Hepatocyte (in vitro differentiated cells): ENCODE data around the gene RBMS1. TPM values are rescaled to one million over a fixed set of nuclear protein-coding genes. Genes with fewer than 3 reads are reported as not detected.

ENCODE experiments used
- DNase-seq: peaks from one replicate; pipeline ENCODE4 v3.0.0-alpha.2; 2016; ENCODE audit warnings: low spot score
- H2AFZ ChIP-seq: fragments of 200-600 bp; sonication (generic); 2 replicates; pipeline ENCODE4 v1.6.0; 2016; ENCODE audit warnings: antibody characterized with exemption, mild to moderate bottlenecking
- H3K27ac ChIP-seq: fragments of 200-600 bp; sonication (generic); 2 replicates; pipeline ENCODE4 v1.5.1; 2016; ENCODE audit warnings: mild to moderate bottlenecking
- H3K27me3 ChIP-seq: fragments of 200-600 bp; sonication (generic); 2 replicates; pipeline ENCODE4 v1.6.1; 2016
- H3K36me3 ChIP-seq: fragments of 200-600 bp; sonication (generic); replicated peaks from 2 replicates; pipeline ENCODE4 v1.5.1; 2016; ENCODE audit warnings: low read depth; ENCODE audit not compliant: insufficient read depth
- H3K4me1 ChIP-seq: fragments of 200-600 bp; sonication (generic); 2 replicates; pipeline ENCODE4 v1.5.1; 2016; ENCODE audit warnings: mild to moderate bottlenecking, moderate library complexity; ENCODE audit not compliant: insufficient read depth
- H3K4me2 ChIP-seq: fragments of 200-600 bp; sonication (generic); 2 replicates; pipeline ENCODE4 v1.6.0; 2016
- H3K4me3 ChIP-seq: fragments of 200-600 bp; sonication (generic); 2 replicates; pipeline ENCODE4 v1.5.1; 2016; ENCODE audit warnings: mild to moderate bottlenecking
- H3K79me2 ChIP-seq: fragments of 200-600 bp; sonication (generic); 2 replicates; pipeline ENCODE4 v1.6.0; 2017; ENCODE audit warnings: mild to moderate bottlenecking
- H3K9me2 ChIP-seq: fragments of 200-600 bp; sonication (generic); replicated peaks from 2 replicates; pipeline ENCODE4 v1.6.0; 2017; ENCODE audit warnings: mild to moderate bottlenecking; ENCODE audit not compliant: insufficient read depth
- H3K9me3 ChIP-seq: fragments of 200-600 bp; sonication (generic); 2 replicates; pipeline ENCODE4 v1.5.1; 2016; ENCODE audit warnings: low read depth, mild to moderate bottlenecking
- H4K20me1 ChIP-seq: fragments of 200-600 bp; sonication (generic); 2 replicates; pipeline ENCODE4 v1.6.0; 2016; ENCODE audit warnings: mild to moderate bottlenecking; ENCODE audit not compliant: insufficient read depth, poor library complexity, severe bottlenecking
- EZH2 ChIP-seq: fragments of 200-600 bp; sonication (generic); IDR thresholded peaks from 2 replicates; pipeline ENCODE4 v1.6.1; 2016; ENCODE audit warnings: antibody characterized with exemption, mild to moderate bottlenecking, borderline replicate concordance
- EZH2phosphoT487 ChIP-seq: fragments of 200-600 bp; sonication (generic); IDR thresholded peaks from one replicate; pipeline ENCODE4 v1.6.1; 2018; ENCODE audit warnings: antibody characterized with exemption, mild to moderate bottlenecking, low read depth, moderate library complexity; ENCODE audit not compliant: unreplicated experiment, severe bottlenecking
- WGBS: methylation state at CpG from one replicate; pipeline ENCODE4 v1.1.6; 2016; ENCODE audit warnings: low lambda C conversion rate; ENCODE audit errors: missing lambda C conversion rate; 5-methylcytosine and 5-hydroxymethylcytosine counted together
- polyA plus RNA-seq: library from polyadenylated mRNA; unstranded; fragments of >200 nt; fragmentation: Nextera tagmentation; extraction: Ambion mirVana; gene quantifications from 2 replicates; pipeline ENCODE4 v1.2.1, GENCODE V29; 2016
- total RNA-seq: library from RNA; depleted of rRNA; stranded (reverse); fragments of >200 nt; gene quantifications from 2 replicates; pipeline ENCODE4 v1.2.3, GENCODE V29; 2014
- TF ChIP-seq, protein P1 (sequence below): fragments of 200-600 bp; sonication (generic); IDR thresholded peaks from 2 replicates; pipeline ENCODE4 v1.5.1; 2016; ENCODE audit warnings: antibody characterized with exemption, mild to moderate bottlenecking; ENCODE audit not compliant: poor library complexity

Gene RBMS1
- total and polyA plus RNA-seq, 2 experiments from 2014 or later: 87.9 to 103 TPM

GRCh38 chr2:160322320-160322719 lies 171.3 kb downstream of the RBMS1 start:
- peaks cover 95% of the 10 kb centered on the region for H3K79me2 ChIP-seq
- peaks cover 25% of the 10 kb centered on the region for H3K4me1 ChIP-seq

DNA sequence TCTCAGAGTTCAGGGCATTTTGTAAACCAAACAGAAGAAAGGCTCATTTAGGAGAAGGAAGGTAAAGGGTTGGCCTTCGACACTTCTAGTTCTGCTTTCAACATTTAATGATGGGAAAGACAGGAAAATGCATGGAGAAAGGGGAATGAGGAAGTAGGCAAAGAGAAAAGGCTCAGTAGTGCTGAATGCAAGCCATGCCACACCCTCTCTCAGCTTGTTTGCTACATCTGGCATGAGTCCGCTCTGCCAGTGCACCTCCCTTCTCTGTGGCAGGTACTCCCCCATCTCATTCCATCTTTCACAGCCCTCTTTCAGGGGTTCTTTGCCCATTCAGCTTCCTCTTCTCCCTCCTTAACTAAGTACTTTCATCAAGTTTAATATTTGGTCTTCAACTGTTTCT lies 172.6 kb downstream of the RBMS1 start:
- Histone ChIP-seq H3K36me3 (no peaks in the 10 kb centered on the region), H3K4me1 (peaks cover 21% of the 10 kb centered on the region), H4K20me1 (peaks cover 18% of the 10 kb centered on the region), H3K27me3 (no peaks in the 10 kb centered on the region), H3K4me3 (no peak overlapping the region), H2AFZ (no peak overlapping the region), H3K79me2 (peaks cover 95% of the 10 kb centered on the region), H3K27ac (no peak overlapping the region), H3K9me3 (no peaks in the 10 kb centered on the region), H3K9me2 (no peaks in the 10 kb centered on the region), H3K4me2 (no peak overlapping the region)
- DNase-seq: no peak
- TF ChIP-seq, protein P1, sequence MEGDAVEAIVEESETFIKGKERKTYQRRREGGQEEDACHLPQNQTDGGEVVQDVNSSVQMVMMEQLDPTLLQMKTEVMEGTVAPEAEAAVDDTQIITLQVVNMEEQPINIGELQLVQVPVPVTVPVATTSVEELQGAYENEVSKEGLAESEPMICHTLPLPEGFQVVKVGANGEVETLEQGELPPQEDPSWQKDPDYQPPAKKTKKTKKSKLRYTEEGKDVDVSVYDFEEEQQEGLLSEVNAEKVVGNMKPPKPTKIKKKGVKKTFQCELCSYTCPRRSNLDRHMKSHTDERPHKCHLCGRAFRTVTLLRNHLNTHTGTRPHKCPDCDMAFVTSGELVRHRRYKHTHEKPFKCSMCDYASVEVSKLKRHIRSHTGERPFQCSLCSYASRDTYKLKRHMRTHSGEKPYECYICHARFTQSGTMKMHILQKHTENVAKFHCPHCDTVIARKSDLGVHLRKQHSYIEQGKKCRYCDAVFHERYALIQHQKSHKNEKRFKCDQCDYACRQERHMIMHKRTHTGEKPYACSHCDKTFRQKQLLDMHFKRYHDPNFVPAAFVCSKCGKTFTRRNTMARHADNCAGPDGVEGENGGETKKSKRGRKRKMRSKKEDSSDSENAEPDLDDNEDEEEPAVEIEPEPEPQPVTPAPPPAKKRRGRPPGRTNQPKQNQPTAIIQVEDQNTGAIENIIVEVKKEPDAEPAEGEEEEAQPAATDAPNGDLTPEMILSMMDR: no peak
- TF ChIP-seq EZH2phosphoT487: no peak
- TF ChIP-seq EZH2: no peak
- WGBS: 71% methylated on average over 2 of the region's 2 CpGs

More at GRCh38 chr2:160322320-160322719, 171.3 kb downstream of the RBMS1 start:
- no peak for TF ChIP-seq EZH2phosphoT487
- TF ChIP-seq EZH2: no peak
- Histone ChIP-seq H3K4me2 (no peak overlapping the region), H4K20me1 (peaks cover 22% of the 10 kb centered on the region), H3K9me2 (no peaks in the 10 kb centered on the region), H3K4me3 (no peak overlapping the region), H3K27ac (no peak overlapping the region), H3K9me3 (no peaks in the 10 kb centered on the region), H2AFZ (no peak overlapping the region), H3K27me3 (no peaks in the 10 kb centered on the region), H3K36me3 (no peaks in the 10 kb centered on the region)
- DNase-seq: no peak
- WGBS: 89% methylated on average over 3 of the region's 3 CpGs

DNA sequence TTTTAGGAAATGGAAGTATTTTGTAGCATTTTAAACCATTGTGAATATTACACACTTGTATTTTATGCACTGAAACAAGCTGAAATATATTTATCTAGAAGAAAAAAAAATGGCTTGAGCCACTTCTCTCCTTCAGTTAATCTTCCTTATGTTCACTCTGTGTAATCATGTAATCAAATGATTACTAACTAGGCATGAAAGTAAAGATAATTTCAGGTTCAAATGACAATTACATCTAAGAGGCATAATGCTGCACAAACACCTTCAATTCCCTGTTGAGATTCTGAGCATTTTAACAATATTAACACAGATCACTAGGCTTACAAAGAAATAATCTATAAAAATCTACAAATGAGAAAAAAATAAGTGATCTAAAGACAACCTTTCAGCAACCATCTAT lies 173.9 kb downstream of the RBMS1 start:
- Histone ChIP-seq H3K4me1 (peaks cover 12% of the 10 kb centered on the region), H3K27me3 (no peaks in the 10 kb centered on the region), H3K4me2 (no peak overlapping the region), H3K36me3 (no peaks in the 10 kb centered on the region), H2AFZ (no peak overlapping the region), H3K27ac (no peak overlapping the region), H3K79me2 (peaks cover 95% of the 10 kb centered on the region), H3K9me3 (no peaks in the 10 kb centered on the region), H3K4me3 (no peak overlapping the region), H3K9me2 (no peaks in the 10 kb centered on the region), H4K20me1 (peaks cover 10% of the 10 kb centered on the region)
- TF ChIP-seq EZH2 (no peak), EZH2phosphoT487 (no peak)
- TF ChIP-seq, protein P1: no peak
- DNase-seq: no peak

DNA sequence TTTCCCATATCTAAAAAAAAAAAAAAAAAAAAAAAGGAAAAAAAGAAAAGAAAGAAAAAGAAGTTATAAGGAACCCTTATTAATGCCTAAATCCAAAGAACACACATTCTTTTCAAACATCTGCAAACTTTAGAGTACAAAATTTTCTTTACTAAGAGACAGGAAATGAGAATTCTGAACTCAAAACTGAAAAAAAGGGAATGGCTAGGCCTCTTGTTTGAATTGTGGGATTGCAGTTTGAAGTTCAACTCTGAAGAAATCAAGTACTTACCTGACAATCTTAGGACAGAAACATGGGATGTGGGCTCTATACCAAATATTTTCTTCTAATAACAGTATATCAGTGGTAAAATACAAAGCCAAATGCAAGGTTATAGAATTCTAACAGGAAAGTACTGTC lies 175.4 kb downstream of the RBMS1 start:
- Histone ChIP-seq H3K4me1 (peaks cover 12% of the 10 kb centered on the region), H4K20me1 (peaks cover 10% of the 10 kb centered on the region), H3K27me3 (no peaks in the 10 kb centered on the region), H2AFZ (no peak overlapping the region), H3K79me2 (peaks cover 84% of the 10 kb centered on the region), H3K4me2 (no peak overlapping the region), H3K4me3 (no peak overlapping the region), H3K27ac (no peak overlapping the region), H3K9me3 (no peaks in the 10 kb centered on the region), H3K36me3 (no peaks in the 10 kb centered on the region), H3K9me2 (no peaks in the 10 kb centered on the region)
- TF ChIP-seq EZH2 (no peak), EZH2phosphoT487 (no peak)
- TF ChIP-seq, protein P1: no peak
- DNase-seq: no peak
